ENCODE data around the gene RDH13.

- TF ChIP-seq CTCF (IDR thresholded peaks at IDR 0.05), result no peak
- no peak for TF ChIP-seq POLR2A (IDR thresholded peaks at IDR 0.05)
- TF ChIP-seq EP300 (IDR thresholded peaks at IDR 0.05), result no peak
These were observed 47.8 kb downstream of the RDH13 start for GRCh38 chr19:55015126-55015525.
